Mammary epithelial cell (primary cell): ENCODE data around the gene APLF.

Experiments
- CTCF ChIP-seq, 2 donors: IDR thresholded peaks in 1 of 2; conservative IDR thresholded peaks in 1 of 2; 2 replicates each; pipeline ENCODE4 v1.5.1; 2011 to 2012; ENCODE audit warnings: inconsistent platforms in 2 of 2, low read length in 2 of 2, mild to moderate bottlenecking in 2 of 2, control low read depth in 1 of 2, low read depth in 1 of 2; ENCODE audit not compliant: insufficient read depth in 1 of 2; ENCODE audit errors: extremely low read depth in 1 of 2
- EZH2 ChIP-seq: IDR thresholded peaks from 2 replicates; pipeline ENCODE4 v1.6.1; 2012; ENCODE audit warnings: low read length, inconsistent platforms, borderline replicate concordance

DNA sequence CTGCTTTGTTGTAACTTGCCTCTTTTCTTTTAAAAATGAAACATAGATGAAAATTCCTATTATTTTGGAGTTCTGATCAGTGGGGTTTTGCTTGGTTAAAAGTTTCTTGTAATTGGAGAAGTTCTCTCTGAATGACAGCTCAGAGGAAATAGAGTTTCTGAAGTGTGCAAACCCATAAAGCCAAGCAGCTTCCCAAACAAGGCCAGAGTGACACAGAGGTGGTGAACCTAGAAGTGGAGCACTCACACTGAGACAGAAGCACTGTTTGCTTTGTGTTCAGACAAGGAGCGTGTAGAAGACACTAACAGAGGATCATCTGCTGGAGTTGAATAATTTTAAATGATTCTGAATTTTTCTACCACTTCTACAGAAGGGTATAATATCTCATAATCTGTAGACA is 49.5 kb upstream of the APLF start:
- TF ChIP-seq EZH2, result no peak
- TF ChIP-seq CTCF (conservative IDR thresholded peaks at IDR 0.05 in 1 of 2, IDR thresholded peaks at IDR 0.05 in 1 of 2; ENCODE audit: extremely low read depth in 1 of 2, insufficient read depth in 1 of 2, low read depth in 1 of 2, low read length in 2 of 2), result no peak
